Esophagus muscularis mucosa (tissue), 3 donors: ENCODE data around the gene KRTAP9-1.

ENCODE experiments used
- POLR2A ChIP-seq: fragments of 450-650 bp; IDR thresholded peaks from one replicate; pipeline ENCODE4 v1.6.1; 2017; ENCODE audit warnings: antibody characterized with exemption, moderate library complexity, mild to moderate bottlenecking, low read depth
- TF ChIP-seq, protein P1 (sequence below), 3 experiments: fragments of 200-600 bp in 2 of 3; fragments of 450-650 bp in 1 of 3; sonication (generic) in 2 of 3; IDR thresholded peaks; one replicate each; pipeline ENCODE4 v1.5.1; 2017 to 2019; ENCODE audit warnings: antibody characterized with exemption in 3 of 3, mild to moderate bottlenecking in 2 of 3, moderate library complexity in 1 of 3

GRCh38 chr17:41226051-41226450 is 36.4 kb downstream of the KRTAP9-1 start:
- TF ChIP-seq, protein P1, sequence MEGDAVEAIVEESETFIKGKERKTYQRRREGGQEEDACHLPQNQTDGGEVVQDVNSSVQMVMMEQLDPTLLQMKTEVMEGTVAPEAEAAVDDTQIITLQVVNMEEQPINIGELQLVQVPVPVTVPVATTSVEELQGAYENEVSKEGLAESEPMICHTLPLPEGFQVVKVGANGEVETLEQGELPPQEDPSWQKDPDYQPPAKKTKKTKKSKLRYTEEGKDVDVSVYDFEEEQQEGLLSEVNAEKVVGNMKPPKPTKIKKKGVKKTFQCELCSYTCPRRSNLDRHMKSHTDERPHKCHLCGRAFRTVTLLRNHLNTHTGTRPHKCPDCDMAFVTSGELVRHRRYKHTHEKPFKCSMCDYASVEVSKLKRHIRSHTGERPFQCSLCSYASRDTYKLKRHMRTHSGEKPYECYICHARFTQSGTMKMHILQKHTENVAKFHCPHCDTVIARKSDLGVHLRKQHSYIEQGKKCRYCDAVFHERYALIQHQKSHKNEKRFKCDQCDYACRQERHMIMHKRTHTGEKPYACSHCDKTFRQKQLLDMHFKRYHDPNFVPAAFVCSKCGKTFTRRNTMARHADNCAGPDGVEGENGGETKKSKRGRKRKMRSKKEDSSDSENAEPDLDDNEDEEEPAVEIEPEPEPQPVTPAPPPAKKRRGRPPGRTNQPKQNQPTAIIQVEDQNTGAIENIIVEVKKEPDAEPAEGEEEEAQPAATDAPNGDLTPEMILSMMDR (IDR thresholded peaks at IDR 0.05): no peak
- TF ChIP-seq POLR2A: no peak
